Adrenal gland (tissue), 12 donors: Measurements from ENCODE around the gene VEGFB. TPM values are rescaled to one million over a fixed set of nuclear protein-coding genes. Genes with fewer than 3 reads are reported as not detected.
A peak's percentile ranks its signal among the peaks of the same experiment; 100 is the strongest.

Experiments used
- DNase-seq, 7 donors: peaks; one replicate each; pipeline ENCODE4 v3.0.0-alpha.2; 2019 to 2020
- H3K27ac ChIP-seq, 5 donors: fragments of 200-600 bp; sonication (generic) in 4 of 5; 1 replicate in 3 of 5; 2 replicates in 2 of 5; pipeline versions ENCODE4 v1.5.1 to v1.8.0; 2016 to 2020; ENCODE audit warnings: mild to moderate bottlenecking in 1 of 5
- H3K27me3 ChIP-seq: fragments of 200-600 bp; 2 replicates; pipeline ENCODE4 v1.8.0; 2021
- H3K36me3 ChIP-seq, 2 donors: fragments of 200-600 bp; replicated peaks in 1 of 2; 1 replicate in 1 of 2; 2 replicates in 1 of 2; pipeline versions ENCODE4 v1.5.1 to v1.8.0; 2018 to 2022
- H3K4me1 ChIP-seq, 2 donors: fragments of 200-600 bp; replicated peaks in 1 of 2; 1 replicate in 1 of 2; 2 replicates in 1 of 2; pipeline versions ENCODE4 v1.5.1 to v1.8.0; 2018 to 2021
- H3K4me3 ChIP-seq, 4 donors: fragments of 200-600 bp; sonication (generic) in 3 of 4; one replicate each; pipeline ENCODE4 v1.5.1; 2016 to 2018
- H3K9me3 ChIP-seq, 3 donors: fragments of 200-600 bp; sonication (generic) in 1 of 3; replicated peaks in 1 of 3; 1 replicate in 2 of 3; 2 replicates in 1 of 3; pipeline versions ENCODE4 v1.5.1 to v1.8.0; 2016 to 2021
- CTCF ChIP-seq, 6 experiments: fragments of 450-650 bp in 4 of 6; fragments of 200-600 bp in 2 of 6; sonication (generic) in 1 of 6; IDR thresholded peaks; 1 replicate in 5 of 6; 2 replicates in 1 of 6; pipeline versions ENCODE4 v1.5.1 to v1.8.0; 2016 to 2021; ENCODE audit warnings: antibody characterized with exemption in 6 of 6, mild to moderate bottlenecking in 2 of 6, moderate library complexity in 1 of 6
- POLR2A ChIP-seq, 2 donors: fragments of 450-650 bp; IDR thresholded peaks; one replicate each; pipeline ENCODE4 v1.6.1; 2017; ENCODE audit warnings: antibody characterized with exemption in 2 of 2, mild to moderate bottlenecking in 2 of 2, moderate library complexity in 1 of 2
- WGBS, 4 donors: extraction: QIAGEN DNeasy Blood & Tissue Kit in 2 of 4; methylation state at CpG; one replicate each; pipeline versions ENCODE4 v1.1.5 to v1.1.7; 2013 to 2017; 5-methylcytosine and 5-hydroxymethylcytosine counted together
- intact Hi-C, 2 donors: fragments of 100-400 bp; cut with DNase I; formaldehyde crosslinking; loops; one replicate each; pipeline versions ENCODE4 v1.14.1 to v1.15.0; 2022 to 2023
- polyA plus RNA-seq, 3 donors: library from polyadenylated mRNA; stranded (reverse); fragments of 200-250 nt in 2 of 3; fragments of 350-450 nt in 1 of 3; fragmentation: Illumina TruSeq in 1 of 3; extraction: RNeasy Lipid Tissue Mini Kit (QIAGEN cat#74804) in 1 of 3; gene quantifications; one replicate each; pipeline ENCODE4 v1.2.3, GENCODE V29; 2013 to 2014
- total RNA-seq, 9 donors: library from RNA; depleted of rRNA in 4 of 9; stranded (reverse); fragments of >200 nt in 4 of 9; fragments of 120-200 nt in 1 of 9; fragmentation: NEBNext Ultra II Directional in 1 of 9; extraction: Animal tissue kit (Norgen Biotek cat#: 25700) in 1 of 9; gene quantifications; one replicate each; pipeline versions ENCODE4 v1.1.0 to v1.2.4, GENCODE V29; 2013 to 2023
- donor health status: healthy with polysubstance abuse.
- donor health status: Bipolar disorder and iron deficiency.
- donor health status: DM: yes; HTN: yes; CAD: no.
- donor health status: DM: no; HTN: no; CAD: no.
- donor health status: DM: no; HTN: no; CAD: no.
- donor health status: DM: yes; HTN: yes; CAD: no.

VEGFB gene
- total and polyA plus RNA-seq, 12 donors, result 36.0 to 185 (median 134) TPM

- intact Hi-C loops, result no loop called here
- WGBS, 4 donors, result 38 to 63% (median 52%) methylated on average over 13 to 27 of the region's 27 CpGs
- Histone ChIP-seq H3K36me3 (peaks cover 0 to 41% of the 10 kb centered on the region in 2 donors), H3K4me3 (no peak overlapping the region), H3K9me3 (no peaks in the 10 kb centered on the region), H3K27me3 (no peaks in the 10 kb centered on the region), H3K27ac (peak overlapping the region; percentile 94 to 97 (median 96)), H3K4me1 (peaks cover 30 to 42% of the 10 kb centered on the region in 2 donors)
- TF ChIP-seq CTCF (IDR thresholded peaks at IDR 0.05) (no peak), POLR2A (IDR thresholded peaks at IDR 0.05) (peak in 1 of 2 donors; percentile 23)
- DNase-seq, result peak in 5 of 7 donors; percentile 64 to 76 (median 70)
Observed at GRCh38 chr11:64267207-64267945, 33.0 kb downstream of the VEGFB start.

- H3K27me3 ChIP-seq, result no peaks in the 10 kb centered on the region
- no peaks in the 10 kb centered on the region for H3K9me3 ChIP-seq
- peak overlapping the region; percentile 94 to 97 (median 96) for H3K27ac ChIP-seq
- TF ChIP-seq POLR2A (IDR thresholded peaks at IDR 0.05) (no peak), CTCF (IDR thresholded peaks at IDR 0.05) (peak in 4 of 6 experiments; percentile 16 to 58 (median 41))
- 20 to 26% (median 22%) methylated on average over 11 to 23 of the region's 23 CpGs for WGBS, 4 donors
- H3K36me3 ChIP-seq, result peaks cover 0 to 32% of the 10 kb centered on the region in 2 donors
- peak overlapping the region in 1 of 4 donors; percentile 78 for H3K4me3 ChIP-seq
- intact Hi-C loops, result no loop called here
- peaks cover 30 to 43% of the 10 kb centered on the region in 2 donors for H3K4me1 ChIP-seq
- peak; percentile 89 to 97 (median 96) for DNase-seq
Observed at GRCh38 chr11:64268025-64268892, 33.9 kb downstream of the VEGFB start.

- Histone ChIP-seq H3K27me3 (no peaks in the 10 kb centered on the region), H3K4me1 (peaks cover 30 to 43% of the 10 kb centered on the region in 2 donors), H3K4me3 (peak overlapping the region; percentile 19 to 91 (median 61)), H3K9me3 (no peaks in the 10 kb centered on the region), H3K27ac (peak overlapping the region; percentile 94 to 97 (median 96)), H3K36me3 (peaks cover 0 to 24% of the 10 kb centered on the region in 2 donors)
- intact Hi-C loops, result no loop called here
- TF ChIP-seq POLR2A (IDR thresholded peaks at IDR 0.05), result peak in 1 of 2 donors; percentile 86
- peak in 1 of 6 experiments; percentile 4 for TF ChIP-seq CTCF (IDR thresholded peaks at IDR 0.05)
- peak; percentile 53 to 83 (median 71) for DNase-seq
- WGBS, 4 donors, result 0 to 1% (median 1%) methylated on average over 20 to 34 of the region's 34 CpGs
Observed at GRCh38 chr11:64268893-64269539, 34.6 kb downstream of the VEGFB start.
